ENCODE data around the gene ARPC4. TPM values are rescaled to one million over a fixed set of nuclear protein-coding genes. Genes with fewer than 3 reads are reported as not detected.

The ARPC4 gene
- total and polyA plus RNA-seq, 2 of the 13 experiments (the other 11 are each of a cell fraction or from before 2014, with no cell fraction given) = 30.1 to 83.6 TPM

DNA sequence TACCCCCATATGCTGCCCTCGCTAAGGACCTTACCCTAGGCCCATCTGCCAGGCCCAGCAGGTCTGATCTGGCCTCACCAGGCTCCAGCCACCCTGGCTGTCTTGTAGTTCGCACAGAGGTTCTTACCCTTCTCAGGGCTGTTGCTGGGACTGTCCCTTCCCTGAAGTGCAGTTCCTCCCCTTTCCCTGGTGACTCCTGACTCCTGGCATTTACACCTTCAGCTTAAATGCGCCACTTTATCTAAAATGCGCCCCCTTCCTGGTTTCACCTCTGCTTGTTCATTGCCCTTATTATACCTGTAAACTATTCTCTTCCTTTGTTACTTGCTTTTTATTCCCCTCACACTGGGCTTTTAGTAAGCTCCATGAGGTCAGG, 16.3 kb downstream of the ARPC4 start:
- TF ChIP-seq, protein P1, sequence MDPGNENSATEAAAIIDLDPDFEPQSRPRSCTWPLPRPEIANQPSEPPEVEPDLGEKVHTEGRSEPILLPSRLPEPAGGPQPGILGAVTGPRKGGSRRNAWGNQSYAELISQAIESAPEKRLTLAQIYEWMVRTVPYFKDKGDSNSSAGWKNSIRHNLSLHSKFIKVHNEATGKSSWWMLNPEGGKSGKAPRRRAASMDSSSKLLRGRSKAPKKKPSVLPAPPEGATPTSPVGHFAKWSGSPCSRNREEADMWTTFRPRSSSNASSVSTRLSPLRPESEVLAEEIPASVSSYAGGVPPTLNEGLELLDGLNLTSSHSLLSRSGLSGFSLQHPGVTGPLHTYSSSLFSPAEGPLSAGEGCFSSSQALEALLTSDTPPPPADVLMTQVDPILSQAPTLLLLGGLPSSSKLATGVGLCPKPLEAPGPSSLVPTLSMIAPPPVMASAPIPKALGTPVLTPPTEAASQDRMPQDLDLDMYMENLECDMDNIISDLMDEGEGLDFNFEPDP (CRISPR knock-in tag; conservative IDR thresholded peaks at IDR 0.05) = 0 out of 2 replicates have a peak, but pooled peaks have one; percentile 21
- no peak for TF ChIP-seq ZNF839 (CRISPR knock-in tag; IDR thresholded peaks at IDR 0.05; ENCODE audit: borderline replicate concordance)
- Histone ChIP-seq H3K9ac (ENCODE audit: insufficient read depth, low read depth, low read length) (no peak overlapping the region), H3K79me2 (ENCODE audit: insufficient read depth, low read length) (no peaks in the 10 kb centered on the region), H3K27me3 (ENCODE audit: control insufficient read depth in 1 of 2, insufficient read depth in 2 of 2, low read length in 2 of 2) (no peaks in the 10 kb centered on the region; a peak in 1 of 5 replicates), H3K4me3 (replicated peaks in 1 of 3; ENCODE audit: insufficient read depth in 1 of 3, low read depth in 2 of 3, low read length in 3 of 3) (no peak overlapping the region), H3K9me3 (ENCODE audit: low read length) (no peaks in the 10 kb centered on the region), H3K4me2 (ENCODE audit: low read depth, low read length) (no peak overlapping the region), H3K27ac (ENCODE audit: extremely low read length, insufficient read depth, low read length) (no peak overlapping the region), H4K20me1 (ENCODE audit: insufficient read depth, low read length) (no peaks in the 10 kb centered on the region), H3K36me3 (replicated peaks in 1 of 2; ENCODE audit: control insufficient read depth in 1 of 2, insufficient read depth in 2 of 2, low read length in 2 of 2) (peaks cover 14 to 41% of the 10 kb centered on the region in 2 experiments; a peak in 4 of 5 replicates), H3K4me1 (ENCODE audit: insufficient read depth, low read length) (no peaks in the 10 kb centered on the region), H2AFZ (ENCODE audit: low read length) (no peak overlapping the region)
- ChIA-PET POLR2A (interaction anchor here (1.2 to 2.7 kb wide), 2 partner anchors 13 to 17 kb away, joined by 3 to 13 read pairs; partner anchors contain the start of genes ARPC4 and TADA3), CTCF (ENCODE audit: low intra/inter-chr PET ratio, low total read pairs) (no interaction called here)
- DNase-seq (ENCODE audit: low spot score) (no peak), ATAC-seq (peak; percentile 7; the same call in 2 of the 3 replicates), FAIRE-seq (no peak)
- in situ Hi-C loops (cut with HindIII; ENCODE audit: extremely low pct_ligation_motif_present, low pct_unique_long_range_greater_than_20kb) = no loop called here
- WGBS (ENCODE audit: low lambda C conversion rate) = 98% methylated on average over 4 of the region's 4 CpGs
- no TSS peak for BruUV-seq (replicated peaks)
- intact Hi-C loops (cut with micrococcal nuclease; ENCODE audit: unreplicated experiment) = no loop called here

GRCh38 chr3:9809615-9810432, 16.9 kb downstream of the ARPC4 start, which contains the start of gene TTLL3:
Gene TTLL3 (plus strand): TSS chr3:9810262. CDS start chr3:9810662, 400 bp downstream.
- no peak for DNase-seq (ENCODE audit: low spot score)
- Histone ChIP-seq H3K9me3 (ENCODE audit: low read length) (no peaks in the 10 kb centered on the region), H3K27ac (ENCODE audit: extremely low read length, insufficient read depth, low read length) (no peak within 1 kb of the TSS), H3K4me2 (ENCODE audit: low read depth, low read length) (no peak within 1 kb of the TSS), H3K36me3 (replicated peaks in 1 of 2; ENCODE audit: control insufficient read depth in 1 of 2, insufficient read depth in 2 of 2, low read length in 2 of 2) (peaks cover 14 to 35% of the 10 kb centered on the region in 2 experiments; a peak in 4 of 5 replicates), H3K4me1 (ENCODE audit: insufficient read depth, low read length) (no peaks in the 10 kb centered on the region), H3K79me2 (ENCODE audit: insufficient read depth, low read length) (no peaks in the 10 kb centered on the region), H4K20me1 (ENCODE audit: insufficient read depth, low read length) (no peaks in the 10 kb centered on the region), H3K9ac (ENCODE audit: insufficient read depth, low read depth, low read length) (no peak within 1 kb of the TSS), H2AFZ (ENCODE audit: low read length) (no peak within 1 kb of the TSS), H3K27me3 (ENCODE audit: control insufficient read depth in 1 of 2, insufficient read depth in 2 of 2, low read length in 2 of 2) (no peaks in the 10 kb centered on the region; a peak in 1 of 5 replicates), H3K4me3 (replicated peaks in 1 of 3; ENCODE audit: insufficient read depth in 1 of 3, low read depth in 2 of 3, low read length in 3 of 3) (no peak within 1 kb of the TSS)
- POLR2A ChIA-PET = no interaction called here
- intact Hi-C loops (cut with micrococcal nuclease; ENCODE audit: unreplicated experiment) (no loop called here), in situ Hi-C loops (cut with HindIII; ENCODE audit: extremely low pct_ligation_motif_present, low pct_unique_long_range_greater_than_20kb) (no loop called here)
- WGBS (ENCODE audit: low lambda C conversion rate) = 97% methylated on average over 52 of the region's 76 CpGs
- TF ChIP-seq AGO2 (optimal IDR thresholded peaks at IDR 0.05; ENCODE audit: low read depth, low read length) (peak; percentile 84), HNRNPK (IDR thresholded peaks at IDR 0.05; ENCODE audit: low read depth, low read length, poor library complexity, severe bottlenecking) (no peak), RBFOX2 (IDR thresholded peaks at IDR 0.05; ENCODE audit: low read depth, low read length) (peak; percentile 58)
- BruUV-seq (replicated peaks) = no TSS peak
- ATAC-seq = no peak
- FAIRE-seq = no peak
- CTCF ChIA-PET (ENCODE audit: low intra/inter-chr PET ratio, low total read pairs) = no interaction called here

Measured in HepG2 (cell line).